Muscle of arm (tissue), 12 donors: Measurements from ENCODE around the gene RPL18A. TPM values are rescaled to one million over a fixed set of nuclear protein-coding genes. Genes with fewer than 3 reads are reported as not detected.

Experiments used
- DNase-seq: peaks from one replicate; pipeline ENCODE4 v3.0.0-alpha.2; 2013
- polyA plus RNA-seq, 12 donors: library from polyadenylated mRNA; unstranded; fragments of 120-200 nt; gene quantifications; one replicate each; pipeline ENCODE4 v1.2.1, GENCODE V29; 2013; ENCODE audit not compliant: insufficient read length in 12 of 12

The RPL18A gene
- polyA plus RNA-seq, 12 donors, result 1,385 to 2,689 (median 1,882) TPM; not detected in 1

DNA sequence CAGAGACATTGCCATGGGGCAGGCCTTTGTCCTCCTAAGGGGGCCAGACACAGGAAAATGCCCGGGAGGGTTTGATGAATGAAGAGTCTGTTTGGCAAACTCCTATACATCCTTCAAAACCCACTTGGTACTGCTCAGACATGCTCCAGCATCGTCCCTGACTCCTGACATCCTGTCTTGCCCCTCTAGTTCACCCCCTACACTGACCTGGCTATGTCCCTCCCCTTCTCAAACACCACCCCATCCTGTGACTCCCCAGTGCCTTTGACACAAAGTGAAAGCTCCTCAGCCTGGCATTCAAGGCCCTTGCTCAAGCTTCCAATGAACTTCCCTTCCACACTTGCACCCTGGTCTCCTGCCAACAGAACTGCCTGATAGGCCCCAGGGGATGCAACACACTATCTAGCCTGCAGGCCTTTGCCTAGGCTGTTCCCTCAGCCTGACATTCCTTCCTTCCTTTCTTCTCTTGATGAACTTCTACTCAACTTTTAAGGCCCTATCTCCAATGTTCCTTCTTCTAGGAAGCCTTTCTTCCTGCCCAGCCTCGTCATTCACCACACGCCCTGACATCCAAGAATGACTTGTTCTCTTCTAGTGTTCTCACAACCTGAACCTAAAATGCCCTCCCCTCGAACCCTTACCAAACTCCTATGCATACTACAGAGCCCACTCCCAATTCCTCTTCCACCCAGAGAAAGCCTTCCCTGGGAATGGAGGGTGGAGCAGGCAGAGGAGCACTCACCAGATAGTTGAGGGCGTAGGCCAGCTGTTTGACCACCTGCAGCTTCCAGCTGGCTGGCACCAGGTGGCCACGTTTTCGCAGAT, 24.3 kb upstream of the RPL18A start:
- no peak for DNase-seq

DNA sequence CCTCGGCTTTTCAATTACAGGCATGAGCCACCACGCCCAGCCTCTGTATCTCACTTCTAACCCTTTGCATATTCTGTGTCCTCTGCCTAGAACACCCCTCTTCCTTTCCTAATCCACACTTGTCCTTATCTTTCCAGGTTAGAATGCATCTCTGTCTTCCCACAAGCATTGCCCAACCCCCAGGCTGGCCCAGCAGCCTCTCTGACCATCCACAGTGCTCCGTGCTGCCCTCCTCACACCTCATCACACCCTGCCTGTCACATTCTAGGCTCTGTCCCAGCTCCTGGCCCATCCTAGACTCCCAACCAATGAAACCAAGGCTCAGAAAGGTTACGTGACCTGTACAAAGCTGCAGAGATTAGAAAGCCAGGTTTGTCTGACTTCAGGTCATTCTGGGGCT, 23.2 kb upstream of the RPL18A start:
- DNase-seq, result no peak

DNA sequence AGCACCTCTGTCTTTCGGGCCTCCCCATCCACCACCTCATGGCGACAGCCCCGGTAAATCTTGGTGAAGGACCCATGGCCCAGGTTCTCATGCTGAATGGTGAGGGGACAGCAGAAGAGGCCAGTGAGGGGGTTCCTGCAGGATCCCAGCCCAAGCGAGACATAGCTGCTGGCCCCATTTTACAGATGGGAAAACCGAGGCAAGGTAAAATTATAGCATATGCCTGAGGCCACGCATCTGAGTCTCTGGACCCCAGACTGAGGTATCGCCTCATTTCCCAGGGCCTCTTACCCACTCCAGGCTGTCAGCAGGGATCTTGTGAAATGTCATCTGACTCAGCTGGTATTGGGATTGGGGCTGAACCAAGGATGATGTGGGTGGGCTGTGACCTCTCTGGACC, 21.7 kb upstream of the RPL18A start:
- DNase-seq, result no peak

DNA sequence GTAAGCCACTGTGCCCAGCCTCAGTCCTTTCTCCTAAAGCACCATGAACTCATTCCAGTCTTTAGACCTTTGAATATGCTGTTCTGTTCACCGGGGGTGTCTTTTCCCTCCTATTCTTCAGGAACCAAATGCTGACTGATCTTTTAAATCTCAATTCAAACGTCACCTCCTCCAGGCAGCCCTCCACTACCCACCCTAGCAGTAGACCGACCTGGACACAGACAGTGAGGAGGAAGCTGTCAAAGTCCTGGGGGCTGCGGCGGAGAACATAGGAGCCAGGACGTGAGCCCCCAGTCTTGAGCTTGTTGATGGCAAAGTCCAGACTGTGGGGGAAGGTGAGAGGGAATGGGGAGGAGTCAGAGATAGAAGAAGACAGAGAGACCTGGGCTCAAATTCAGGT, 19.7 kb upstream of the RPL18A start:
- no peak for DNase-seq

DNA sequence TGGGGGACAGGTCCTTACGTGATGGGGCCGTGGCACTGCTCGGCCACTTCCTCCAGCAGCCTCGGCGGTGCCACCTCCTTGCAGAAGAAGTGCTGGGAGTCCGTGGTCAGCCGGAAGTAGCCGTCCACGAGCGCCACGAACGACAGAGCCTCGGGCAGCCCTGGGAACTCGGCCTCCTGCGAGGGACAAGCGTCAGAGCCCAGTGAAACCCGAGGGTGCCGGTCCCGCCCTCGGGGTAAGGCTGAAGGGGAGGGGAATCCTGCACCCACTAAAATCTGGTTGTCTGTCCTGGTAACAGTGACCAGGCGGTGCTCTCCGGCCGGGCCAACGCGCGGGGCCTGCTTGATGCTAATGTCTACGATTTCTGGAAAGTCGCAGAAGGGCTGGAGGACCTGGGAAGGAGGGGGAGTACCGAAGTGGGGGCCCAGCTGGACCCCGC, 18.3 kb upstream of the RPL18A start:
- no peak for DNase-seq

DNA sequence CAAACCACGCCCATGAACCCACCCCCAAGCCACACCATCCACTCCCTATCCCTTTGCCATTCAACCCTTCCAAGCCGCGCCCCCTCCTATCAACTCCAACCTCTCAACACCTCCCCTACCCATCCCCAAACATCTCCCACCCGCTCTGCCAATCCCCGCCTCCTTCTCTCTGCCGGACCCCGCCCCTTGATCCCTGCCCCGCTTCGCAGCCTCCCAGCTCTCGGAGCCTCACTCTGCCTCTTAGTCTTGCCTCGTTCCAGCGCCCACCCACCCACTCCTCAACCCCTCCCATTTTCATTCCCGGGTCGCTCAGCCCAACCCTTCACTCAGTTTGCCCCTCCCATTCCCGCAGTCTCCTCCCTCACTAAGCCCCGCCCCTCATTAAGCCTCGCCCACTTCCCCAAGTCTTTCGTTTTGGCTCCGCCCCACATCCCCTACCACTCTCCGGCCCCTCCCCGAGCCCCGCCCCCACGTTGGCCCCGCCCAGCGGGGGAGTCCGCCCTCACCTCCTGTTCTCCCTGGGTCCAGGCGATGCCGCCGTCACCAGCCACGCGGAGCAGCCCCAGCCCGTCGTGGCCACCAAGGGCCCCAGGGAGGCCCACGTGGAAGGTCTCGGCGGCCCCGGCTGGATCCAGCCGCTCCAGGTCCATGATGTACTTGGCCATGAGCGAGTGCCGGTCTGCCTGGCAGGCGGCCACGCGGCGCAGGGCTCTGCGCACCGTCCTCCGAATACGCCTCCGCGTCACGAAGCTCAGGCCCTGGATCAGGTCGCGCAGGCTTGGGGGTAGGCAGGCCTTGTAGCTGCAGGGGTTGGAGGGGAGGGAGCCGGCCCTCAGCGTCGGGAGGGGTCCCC, 17.7 kb upstream of the RPL18A start:
- DNase-seq, result peak; percentile 88

DNA sequence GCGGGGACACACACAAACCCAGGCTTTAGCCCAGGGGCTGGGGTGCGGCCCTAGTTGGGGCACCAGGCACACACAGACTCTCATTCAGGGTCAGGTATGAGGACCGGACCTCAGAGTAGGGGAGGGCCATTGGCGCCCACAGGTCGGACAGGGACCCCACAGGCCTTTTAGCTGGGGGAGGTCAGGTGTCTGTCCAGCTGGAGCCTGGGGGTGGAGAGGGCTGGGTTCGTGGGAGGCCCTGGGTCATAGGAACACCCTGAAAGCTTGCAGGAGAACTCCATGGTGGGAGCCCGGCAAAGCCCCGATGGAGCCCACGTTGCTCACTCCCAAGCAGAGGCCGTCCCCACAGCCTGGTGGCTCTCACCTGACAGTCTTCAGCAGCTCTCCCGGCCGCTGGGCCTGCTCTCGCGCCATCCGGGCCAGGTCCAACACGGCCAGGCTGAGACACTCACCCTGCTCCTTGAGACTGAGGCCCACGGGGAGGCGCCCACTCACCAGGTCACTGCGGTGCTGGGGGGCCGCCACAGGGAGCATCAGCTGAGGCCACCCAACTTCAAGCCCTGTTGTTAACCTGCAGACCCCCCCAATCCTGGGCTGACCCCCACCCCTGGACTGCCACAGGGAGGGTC, 16.9 kb upstream of the RPL18A start:
- no peak for DNase-seq

DNA sequence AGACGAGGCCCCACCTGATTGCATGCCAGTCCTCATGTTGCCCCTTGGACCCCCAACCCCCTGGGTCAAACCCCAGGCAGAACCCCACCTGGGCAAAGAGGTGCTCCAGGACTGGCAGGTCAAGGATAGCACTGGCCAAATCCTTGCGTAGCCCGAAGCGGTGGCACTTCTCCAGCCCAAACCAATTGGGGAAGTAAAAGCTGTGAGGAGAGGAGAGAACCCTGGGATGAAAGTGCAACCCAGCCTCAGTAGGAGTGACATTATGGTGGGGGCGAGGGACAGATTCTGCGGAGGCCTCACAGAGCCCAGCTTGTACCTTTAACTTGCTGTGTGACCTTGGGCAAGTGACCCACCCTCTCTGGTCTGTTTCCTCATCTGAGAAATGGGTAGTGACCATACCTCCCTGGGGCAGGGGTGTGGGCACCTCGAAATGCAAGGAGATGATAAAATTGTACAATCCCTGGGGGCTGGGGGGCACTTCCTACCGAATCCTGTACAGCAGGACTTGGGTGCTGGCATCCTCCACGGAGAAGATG, 16.4 kb upstream of the RPL18A start:
- no peak for DNase-seq

DNA sequence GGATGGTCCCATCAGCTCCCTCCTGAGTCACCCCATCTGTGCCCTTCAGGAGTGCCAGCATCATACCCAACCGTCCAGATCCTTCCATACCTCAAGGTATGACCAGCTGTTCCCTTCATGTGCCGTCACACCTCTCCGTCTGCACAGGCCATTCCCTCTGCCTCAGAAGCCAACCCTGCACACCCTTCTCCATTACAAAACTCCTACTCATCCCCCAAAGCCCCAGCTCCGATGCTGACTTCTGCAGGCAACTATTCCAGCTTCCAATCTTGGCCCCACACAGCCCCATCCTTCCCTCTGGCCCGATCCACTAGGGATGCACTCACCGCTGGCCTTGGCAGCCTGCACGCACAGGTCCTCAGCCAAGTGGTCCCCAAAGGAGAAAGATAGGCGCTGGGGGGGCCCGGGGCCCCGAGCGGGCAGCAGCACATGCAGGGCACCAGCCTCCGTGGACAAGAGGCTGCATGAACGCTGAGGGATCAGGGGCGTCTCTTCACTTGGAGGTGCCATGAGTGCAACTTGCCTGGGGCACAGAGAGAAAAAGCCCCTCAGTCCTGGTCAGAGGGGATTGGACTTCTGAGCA, 15.7 kb upstream of the RPL18A start:
- DNase-seq, result no peak

DNA sequence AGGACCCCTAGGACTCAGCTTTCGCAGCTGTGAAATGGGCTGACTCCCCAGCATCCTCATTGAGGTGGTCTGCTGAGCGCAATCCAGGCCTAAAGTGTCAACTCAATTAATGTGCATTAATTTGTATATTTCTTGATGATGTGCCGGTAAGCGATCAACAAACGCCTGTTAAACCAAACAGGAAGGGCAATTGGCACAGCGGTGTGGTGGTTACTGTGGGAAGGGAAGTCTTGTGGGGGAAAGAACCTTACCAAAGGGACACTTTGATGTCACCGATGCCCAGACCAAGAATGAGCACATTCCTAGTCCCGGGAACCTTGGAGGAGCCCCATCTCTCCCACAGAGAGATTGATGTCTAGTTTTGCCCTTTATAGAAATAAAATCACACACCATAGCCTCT, 13.6 kb upstream of the RPL18A start:
- no peak for DNase-seq

DNA sequence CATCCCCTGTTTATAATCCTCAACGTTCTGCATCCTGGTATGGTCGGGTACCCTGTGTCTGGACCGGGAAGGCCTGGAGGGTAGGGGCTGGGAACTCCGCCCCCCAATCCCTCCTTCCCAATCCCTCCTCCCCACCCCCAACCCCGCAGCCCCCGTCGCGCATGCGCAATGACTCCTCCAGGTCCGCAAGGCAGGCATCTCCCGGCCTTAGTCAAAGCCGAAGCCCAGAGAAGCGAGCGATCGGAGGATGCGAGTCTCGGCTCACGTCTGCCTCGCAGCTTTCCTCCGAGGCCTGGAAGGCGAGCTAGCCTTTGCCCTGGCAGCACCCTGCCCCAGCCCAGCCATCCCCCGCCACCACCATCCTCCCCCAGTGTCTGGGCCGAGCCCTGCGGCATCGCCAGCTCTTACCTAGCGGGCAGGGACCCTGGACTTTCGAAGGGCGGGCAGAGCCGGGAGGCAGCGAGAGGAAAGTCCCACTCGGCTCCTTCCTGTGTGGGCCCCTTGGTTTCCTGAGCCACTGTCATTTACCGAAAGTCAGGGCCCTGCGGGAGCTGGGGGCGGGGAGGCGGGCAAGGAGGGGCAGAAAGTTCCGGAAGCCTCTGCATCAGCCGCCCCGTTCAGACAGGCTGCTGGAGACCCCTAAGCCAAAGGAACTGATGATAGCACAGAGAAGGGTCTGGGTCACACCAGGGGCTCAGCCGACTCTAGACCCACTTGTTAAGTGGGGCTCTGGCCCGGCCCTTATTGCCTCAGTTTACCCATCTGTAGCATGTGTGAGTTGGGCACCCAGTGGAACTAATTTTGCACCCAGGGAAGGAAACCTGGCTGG, 12.0 kb upstream of the RPL18A start, which contains the start of gene JAK3:
JAK3 (minus strand) TSS at position 445 of the 829 bp plus-strand sequence. CDS start 3,565 bp downstream, outside the sequence.
- DNase-seq, result peak; percentile 79

DNA sequence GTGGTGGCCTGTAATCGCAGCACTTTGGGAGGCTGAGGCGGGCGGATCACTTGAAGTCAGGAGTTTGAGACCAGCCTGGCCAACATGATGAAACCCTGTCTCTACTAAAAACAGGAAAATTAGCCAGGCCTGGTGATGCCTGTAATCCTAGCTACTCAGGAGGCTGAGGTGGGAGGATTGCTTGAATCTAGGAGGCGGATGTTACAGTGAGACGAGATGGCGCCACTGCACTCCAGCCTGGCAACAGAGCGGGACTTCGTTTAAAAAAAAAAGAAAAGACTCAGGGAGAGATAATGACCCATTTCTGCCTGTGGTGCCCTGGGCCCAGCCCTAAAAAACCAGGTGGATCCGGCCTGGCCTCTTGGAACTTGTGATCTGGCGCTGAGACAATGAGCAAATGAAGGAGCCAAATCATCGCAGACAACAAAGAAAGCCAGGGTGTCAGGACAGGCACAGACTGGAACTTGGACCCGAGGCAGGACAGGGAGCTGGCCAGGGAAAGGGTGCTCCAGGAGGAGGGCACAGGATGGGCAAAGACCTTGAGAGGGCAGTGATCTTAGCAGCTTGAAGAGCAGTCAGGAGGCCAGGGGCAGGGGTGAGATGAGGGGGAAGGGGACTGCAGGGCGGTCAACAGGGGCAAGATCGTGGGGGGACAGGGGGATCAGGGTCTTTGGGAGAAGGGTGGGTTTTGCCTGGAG, 11.0 kb upstream of the RPL18A start:
- no peak for DNase-seq

DNA sequence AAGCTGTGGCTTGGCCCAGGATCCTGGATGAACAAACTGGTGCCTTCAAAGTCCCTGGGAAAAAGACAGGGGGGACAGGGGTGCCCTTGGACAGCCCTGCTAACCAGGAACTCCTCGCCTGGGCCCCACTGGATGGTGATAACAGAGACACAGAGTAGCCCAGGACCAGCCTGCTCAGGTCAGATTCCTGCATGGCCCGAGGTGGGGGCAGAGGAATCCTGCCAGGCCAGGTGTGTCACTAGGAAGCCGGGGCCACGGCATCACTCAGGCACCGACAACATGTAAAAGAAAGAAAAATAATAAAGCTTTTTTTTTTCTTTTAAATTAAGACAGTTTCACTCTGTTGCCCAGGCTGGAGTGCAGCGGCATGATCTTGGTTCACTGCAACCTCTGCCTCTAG, 5.6 kb upstream of the RPL18A start:
- no peak for DNase-seq

DNA sequence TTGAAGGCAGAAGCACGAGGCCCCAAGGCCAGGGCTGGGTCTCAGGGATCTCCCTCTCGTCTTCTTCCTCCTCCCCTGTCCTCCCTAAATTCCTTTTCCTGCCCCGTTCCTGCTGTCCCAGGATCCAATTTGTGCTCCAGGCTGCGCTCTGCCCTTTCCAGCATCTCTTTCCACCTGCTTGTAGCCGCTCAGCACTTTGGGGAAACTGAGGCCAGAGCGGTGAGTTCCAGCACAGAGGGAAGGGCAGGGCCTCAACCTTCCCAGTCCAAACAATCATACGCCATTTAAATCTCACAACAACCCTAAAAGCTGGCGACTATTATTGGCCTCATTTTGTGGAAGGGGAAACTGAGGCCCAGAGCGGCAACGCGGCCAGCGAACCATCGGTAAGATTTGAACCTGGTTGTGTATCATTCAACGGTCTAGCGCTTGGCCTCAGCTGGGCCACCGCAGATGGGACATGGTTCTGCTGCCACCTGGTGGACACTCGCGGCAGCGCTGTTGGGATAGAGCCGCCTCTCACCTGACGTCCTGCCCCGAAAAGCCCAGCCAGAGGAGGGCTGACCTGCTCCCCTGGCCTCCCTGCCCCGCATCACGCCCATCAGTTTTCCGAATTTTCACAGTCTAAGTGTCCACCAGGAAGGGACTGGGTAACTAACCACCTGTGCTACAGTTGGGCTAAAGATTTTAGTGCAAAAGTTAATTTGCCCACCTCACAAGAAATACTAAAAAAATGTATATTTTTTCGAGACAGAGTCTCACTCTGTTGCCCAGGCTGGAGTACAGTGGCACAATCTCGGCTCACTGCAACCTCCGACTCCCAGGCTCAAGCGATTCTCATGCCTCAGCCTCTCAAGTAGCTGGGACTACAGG, 4.2 kb upstream of the RPL18A start:
- DNase-seq, result peak; percentile 85

DNA sequence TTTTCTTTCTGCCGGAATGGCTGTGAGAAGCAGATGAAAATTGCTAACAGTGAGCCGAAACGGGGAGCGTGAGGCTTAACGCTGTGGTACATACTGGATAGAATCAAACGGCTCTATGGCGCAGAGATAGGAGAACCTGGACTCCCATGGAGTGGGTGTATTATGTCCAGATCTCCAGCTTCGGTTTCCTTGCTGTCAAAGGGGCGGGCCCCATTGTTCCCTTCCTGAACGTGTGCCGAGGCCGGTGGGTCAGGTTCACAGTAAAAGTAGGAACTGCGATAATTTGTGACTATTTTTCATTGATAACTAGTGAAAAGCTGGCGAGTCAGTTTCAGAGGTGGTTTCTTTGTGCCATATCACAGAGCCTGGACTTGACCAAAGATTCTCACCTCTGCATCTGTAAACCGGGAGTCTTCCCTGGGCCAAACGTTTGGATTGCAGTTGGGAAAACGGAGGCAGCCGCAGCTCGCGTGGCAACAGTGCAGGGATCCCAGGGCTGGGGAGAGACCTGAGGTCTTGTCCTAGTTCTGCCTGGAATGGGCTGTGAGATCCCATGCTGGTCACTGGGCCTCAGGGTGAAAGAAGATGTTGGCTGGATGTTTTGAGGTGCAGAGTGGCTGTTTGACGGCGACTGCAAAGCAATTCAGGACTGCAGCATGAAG, 752 bp downstream of the RPL18A start:
- no peak for DNase-seq

DNA sequence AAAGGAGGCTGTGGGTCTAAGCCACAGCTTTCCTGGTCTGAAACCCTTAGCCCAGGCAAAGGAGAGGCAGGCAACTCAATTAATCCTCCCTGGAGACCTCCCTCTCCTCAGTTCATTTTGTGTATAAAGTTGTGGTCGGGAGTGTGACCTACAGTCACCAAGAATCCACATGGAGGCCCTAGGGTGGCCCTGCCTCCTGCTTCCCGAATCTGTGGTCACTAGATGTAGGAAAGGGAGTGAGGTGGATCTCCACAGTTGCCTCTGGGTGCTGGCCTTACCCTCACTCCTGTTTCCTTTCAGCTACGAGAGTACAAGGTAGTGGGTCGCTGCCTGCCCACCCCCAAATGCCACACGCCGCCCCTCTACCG, 1.3 kb downstream of the RPL18A start:
- DNase-seq, result no peak

DNA sequence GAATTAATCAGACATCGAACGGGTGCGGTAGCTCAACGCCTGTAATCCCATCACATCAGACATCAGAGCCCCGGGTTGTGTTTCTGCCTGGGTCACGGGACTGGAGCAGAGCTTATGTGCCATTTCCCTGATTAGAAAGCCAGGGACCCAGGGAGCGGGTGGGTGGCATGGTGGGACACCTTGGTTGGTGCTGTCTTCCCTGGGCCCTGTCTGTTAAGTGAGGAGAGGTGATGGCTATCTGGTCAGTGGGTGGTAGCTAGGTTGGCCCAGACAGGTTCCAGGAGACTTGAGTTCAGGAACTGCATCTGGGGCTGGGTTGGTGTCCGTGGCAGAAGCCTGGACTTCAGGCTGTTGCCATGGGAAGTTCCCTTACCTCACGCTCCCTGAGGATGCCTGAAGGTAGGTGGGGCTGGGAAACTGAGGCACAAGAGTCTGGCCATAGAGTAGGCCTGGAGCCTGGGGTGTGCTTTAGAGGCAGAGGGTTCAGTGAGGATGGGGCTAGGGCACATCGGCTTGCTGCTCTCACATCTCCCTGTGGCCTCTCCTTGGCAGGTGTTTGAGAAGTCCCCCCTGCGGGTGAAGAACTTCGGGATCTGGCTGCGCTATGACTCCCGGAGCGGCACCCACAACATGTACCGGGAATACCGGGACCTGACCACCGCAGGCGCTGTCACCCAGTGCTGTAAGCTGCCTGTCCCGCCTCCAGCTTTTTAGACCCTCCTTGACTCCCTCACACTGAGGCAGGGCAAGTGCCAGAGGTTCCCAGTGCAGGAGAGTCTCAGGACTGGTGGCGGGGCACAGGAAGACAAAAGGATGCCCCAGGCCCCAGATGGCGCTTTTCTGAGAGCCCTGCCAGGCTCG, 2.1 kb downstream of the RPL18A start:
- no peak for DNase-seq
